Measurements from ENCODE around the gene NUP98. TPM values are rescaled to one million over a fixed set of nuclear protein-coding genes. Genes with fewer than 3 reads are reported as not detected.

The NUP98 gene
- total and polyA plus RNA-seq, 2 of the 13 experiments (the other 11 are each of a cell fraction or from before 2014, with no cell fraction given): 76.6 to 85.3 TPM

DNA sequence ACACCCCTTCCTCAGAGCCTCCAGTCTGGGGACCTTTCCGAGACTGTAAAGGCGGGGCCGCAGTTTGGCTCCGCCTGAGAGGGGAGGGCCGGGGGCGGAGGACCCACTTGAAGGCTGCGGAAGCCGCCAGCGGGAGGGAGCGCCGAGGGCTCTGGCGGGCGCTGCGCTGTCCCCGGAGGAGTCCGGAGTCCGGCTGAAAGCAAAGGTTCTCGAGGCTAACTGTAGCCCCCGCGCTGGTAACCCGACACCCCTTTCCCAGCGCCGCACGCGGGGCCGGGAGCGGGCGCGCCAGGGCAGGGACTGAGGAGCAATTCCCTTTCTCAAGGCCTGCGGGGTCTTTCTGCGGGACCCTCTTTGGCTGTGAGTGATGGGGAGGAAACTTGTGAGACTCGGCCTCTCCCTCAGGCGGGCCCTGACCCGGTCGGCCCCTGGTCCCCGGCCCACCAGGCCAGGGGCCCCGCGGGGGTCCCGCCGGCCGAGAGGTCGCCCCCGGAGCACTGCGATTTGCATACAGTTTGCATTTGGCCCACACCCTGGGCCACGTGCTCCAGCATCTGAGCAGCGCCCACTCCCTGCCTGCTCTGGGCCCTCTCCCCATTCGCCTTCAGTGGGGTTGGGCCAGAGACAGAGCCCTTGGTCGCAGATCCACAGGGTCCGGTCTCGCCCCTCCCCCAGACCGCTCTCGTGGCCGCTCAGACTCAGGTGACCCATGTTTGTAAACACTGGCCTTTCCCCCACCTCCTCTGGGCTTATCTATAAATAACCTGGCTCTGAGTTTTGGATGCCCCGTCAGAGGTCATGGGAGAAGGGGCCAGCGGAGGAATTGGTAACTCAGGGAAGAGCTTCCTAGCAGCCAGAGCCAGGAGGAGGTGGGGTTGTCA lies 155.0 kb downstream of the NUP98 start (continued):
- TF ChIP-seq, protein P1, sequence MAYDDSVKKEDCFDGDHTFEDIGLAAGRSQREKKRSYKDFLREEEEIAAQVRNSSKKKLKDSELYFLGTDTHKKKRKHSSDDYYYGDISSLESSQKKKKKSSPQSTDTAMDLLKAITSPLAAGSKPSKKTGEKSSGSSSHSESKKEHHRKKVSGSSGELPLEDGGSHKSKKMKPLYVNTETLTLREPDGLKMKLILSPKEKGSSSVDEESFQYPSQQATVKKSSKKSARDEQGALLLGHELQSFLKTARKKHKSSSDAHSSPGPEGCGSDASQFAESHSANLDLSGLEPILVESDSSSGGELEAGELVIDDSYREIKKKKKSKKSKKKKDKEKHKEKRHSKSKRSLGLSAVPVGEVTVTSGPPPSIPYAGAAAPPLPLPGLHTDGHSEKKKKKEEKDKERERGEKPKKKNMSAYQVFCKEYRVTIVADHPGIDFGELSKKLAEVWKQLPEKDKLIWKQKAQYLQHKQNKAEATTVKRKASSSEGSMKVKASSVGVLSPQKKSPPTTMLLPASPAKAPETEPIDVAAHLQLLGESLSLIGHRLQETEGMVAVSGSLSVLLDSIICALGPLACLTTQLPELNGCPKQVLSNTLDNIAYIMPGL (CRISPR knock-in tag; IDR thresholded peaks at IDR 0.05; ENCODE audit: borderline replicate concordance in 1 of 2, low read depth in 1 of 2): no peak; a peak in 1 of 4 replicates
- TF ChIP-seq PAWR (CRISPR knock-in tag; IDR thresholded peaks at IDR 0.05; ENCODE audit: borderline replicate concordance) (no peak), HMGXB3 (CRISPR knock-in tag; IDR thresholded peaks at IDR 0.05; ENCODE audit: borderline replicate concordance) (no peak), YEATS2 (CRISPR knock-in tag; IDR thresholded peaks at IDR 0.05; ENCODE audit: borderline replicate concordance) (no peak), HBP1 (CRISPR knock-in tag; IDR thresholded peaks at IDR 0.05; ENCODE audit: low read depth) (no peak), HDAC1 (CRISPR knock-in tag; IDR thresholded peaks at IDR 0.05) (peak; percentile 61), TSC22D2 (CRISPR knock-in tag; IDR thresholded peaks at IDR 0.05; ENCODE audit: borderline replicate concordance) (no peak), FOSL1 (CRISPR knock-in tag; IDR thresholded peaks at IDR 0.05; ENCODE audit: borderline replicate concordance) (no peak), ZFY (CRISPR knock-in tag; IDR thresholded peaks at IDR 0.05) (peak; percentile 67), ZNF44 (CRISPR knock-in tag; IDR thresholded peaks at IDR 0.05) (no peak), ZNF768 (CRISPR knock-in tag; IDR thresholded peaks at IDR 0.05) (no peak)
- TF ChIP-seq, protein P2, sequence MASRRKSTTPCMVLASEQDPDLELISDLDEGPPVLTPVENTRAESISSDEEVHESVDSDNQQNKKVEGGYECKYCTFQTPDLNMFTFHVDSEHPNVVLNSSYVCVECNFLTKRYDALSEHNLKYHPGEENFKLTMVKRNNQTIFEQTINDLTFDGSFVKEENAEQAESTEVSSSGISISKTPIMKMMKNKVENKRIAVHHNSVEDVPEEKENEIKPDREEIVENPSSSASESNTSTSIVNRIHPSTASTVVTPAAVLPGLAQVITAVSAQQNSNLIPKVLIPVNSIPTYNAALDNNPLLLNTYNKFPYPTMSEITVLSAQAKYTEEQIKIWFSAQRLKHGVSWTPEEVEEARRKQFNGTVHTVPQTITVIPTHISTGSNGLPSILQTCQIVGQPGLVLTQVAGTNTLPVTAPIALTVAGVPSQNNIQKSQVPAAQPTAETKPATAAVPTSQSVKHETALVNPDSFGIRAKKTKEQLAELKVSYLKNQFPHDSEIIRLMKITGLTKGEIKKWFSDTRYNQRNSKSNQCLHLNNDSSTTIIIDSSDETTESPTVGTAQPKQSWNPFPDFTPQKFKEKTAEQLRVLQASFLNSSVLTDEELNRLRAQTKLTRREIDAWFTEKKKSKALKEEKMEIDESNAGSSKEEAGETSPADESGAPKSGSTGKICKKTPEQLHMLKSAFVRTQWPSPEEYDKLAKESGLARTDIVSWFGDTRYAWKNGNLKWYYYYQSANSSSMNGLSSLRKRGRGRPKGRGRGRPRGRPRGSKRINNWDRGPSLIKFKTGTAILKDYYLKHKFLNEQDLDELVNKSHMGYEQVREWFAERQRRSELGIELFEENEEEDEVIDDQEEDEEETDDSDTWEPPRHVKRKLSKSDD (CRISPR knock-in tag; IDR thresholded peaks at IDR 0.05; ENCODE audit: low read depth): no peak
- TF ChIP-seq, protein P3, sequence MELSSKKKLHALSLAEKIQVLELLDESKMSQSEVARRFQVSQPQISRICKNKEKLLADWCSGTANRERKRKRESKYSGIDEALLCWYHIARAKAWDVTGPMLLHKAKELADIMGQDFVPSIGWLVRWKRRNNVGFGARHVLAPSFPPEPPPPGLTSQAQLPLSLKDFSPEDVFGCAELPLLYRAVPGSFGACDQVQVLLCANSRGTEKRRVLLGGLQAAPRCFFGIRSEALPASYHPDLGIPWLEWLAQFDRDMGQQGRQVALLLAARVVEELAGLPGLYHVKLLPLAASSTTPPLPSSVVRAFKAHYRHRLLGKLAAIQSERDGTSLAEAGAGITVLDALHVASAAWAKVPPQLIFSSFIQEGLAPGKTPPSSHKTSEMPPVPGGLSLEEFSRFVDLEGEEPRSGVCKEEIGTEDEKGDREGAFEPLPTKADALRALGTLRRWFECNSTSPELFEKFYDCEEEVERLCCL (CRISPR knock-in tag; IDR thresholded peaks at IDR 0.05; ENCODE audit: borderline replicate concordance): no peak
